ENCODE data around the gene VANGL2.

VANGL2 gene

GRCh38 chr1:160428655-160429054, 28.3 kb downstream of the VANGL2 start:
- H3K9me3 ChIP-seq (ENCODE audit: insufficient read depth, low read length): no peaks in the 10 kb centered on the region
- H3K36me3 ChIP-seq (ENCODE audit: insufficient read depth, insufficient read length, low read length): peaks cover 47% of the 10 kb centered on the region
- no peaks in the 10 kb centered on the region for H3K27me3 ChIP-seq (ENCODE audit: insufficient read depth, insufficient read length)
- no peaks in the 10 kb centered on the region for H3K4me1 ChIP-seq (ENCODE audit: insufficient read depth, insufficient read length)
- no peak for TF ChIP-seq ZNF274 (IDR thresholded peaks at IDR 0.05; ENCODE audit: low read depth, low read length)
- no peak for TF ChIP-seq YY1 (IDR thresholded peaks at IDR 0.05; ENCODE audit: insufficient read depth, insufficient read length)
- no peak for TF ChIP-seq SUZ12 (IDR thresholded peaks at IDR 0.05; ENCODE audit: extremely low read depth, insufficient read depth, insufficient read length)
- no peak overlapping the region for H3K4me3 ChIP-seq (ENCODE audit: insufficient read length, low read depth)
- peak; percentile 38 for DNase-seq (ENCODE audit: low read depth, low spot score)
- no peak overlapping the region for H3K9ac ChIP-seq (ENCODE audit: insufficient read length, low read depth)

DNA sequence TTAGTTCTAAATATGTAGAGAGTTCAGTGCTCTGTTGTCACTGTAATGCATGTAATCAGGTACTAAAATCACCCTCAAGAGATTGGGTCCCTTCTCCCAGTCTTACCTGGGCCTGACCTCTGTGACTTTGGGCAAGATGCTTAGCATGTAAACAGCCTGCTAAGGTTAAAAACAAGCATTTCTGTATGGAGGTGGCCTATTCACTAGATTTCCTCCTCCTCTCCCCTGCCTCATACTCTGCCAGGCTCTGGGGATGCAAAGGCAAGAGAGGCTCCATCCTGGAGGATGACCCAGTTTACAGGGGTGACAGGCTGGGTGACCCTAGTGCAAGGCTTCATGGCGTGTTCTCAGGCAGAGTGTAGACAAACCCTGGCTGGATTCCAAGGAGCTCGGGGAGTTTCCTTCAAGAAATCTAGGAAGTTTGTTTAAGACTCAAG, 28.8 kb downstream of the VANGL2 start:
- Histone ChIP-seq H3K4me1 (ENCODE audit: insufficient read depth, insufficient read length) (no peaks in the 10 kb centered on the region), H3K4me3 (ENCODE audit: insufficient read length, low read depth) (no peak overlapping the region), H3K9ac (ENCODE audit: insufficient read length, low read depth) (no peak overlapping the region), H3K36me3 (ENCODE audit: insufficient read depth, insufficient read length, low read length) (peaks cover 42% of the 10 kb centered on the region), H3K27me3 (ENCODE audit: insufficient read depth, insufficient read length) (no peaks in the 10 kb centered on the region), H3K9me3 (ENCODE audit: insufficient read depth, low read length) (no peaks in the 10 kb centered on the region)
- TF ChIP-seq ZNF274 (IDR thresholded peaks at IDR 0.05; ENCODE audit: low read depth, low read length): no peak
- TF ChIP-seq YY1 (IDR thresholded peaks at IDR 0.05; ENCODE audit: insufficient read depth, insufficient read length): no peak
- no peak for TF ChIP-seq SUZ12 (IDR thresholded peaks at IDR 0.05; ENCODE audit: extremely low read depth, insufficient read depth, insufficient read length)
- no peak for DNase-seq (ENCODE audit: low read depth, low spot score)

DNA sequence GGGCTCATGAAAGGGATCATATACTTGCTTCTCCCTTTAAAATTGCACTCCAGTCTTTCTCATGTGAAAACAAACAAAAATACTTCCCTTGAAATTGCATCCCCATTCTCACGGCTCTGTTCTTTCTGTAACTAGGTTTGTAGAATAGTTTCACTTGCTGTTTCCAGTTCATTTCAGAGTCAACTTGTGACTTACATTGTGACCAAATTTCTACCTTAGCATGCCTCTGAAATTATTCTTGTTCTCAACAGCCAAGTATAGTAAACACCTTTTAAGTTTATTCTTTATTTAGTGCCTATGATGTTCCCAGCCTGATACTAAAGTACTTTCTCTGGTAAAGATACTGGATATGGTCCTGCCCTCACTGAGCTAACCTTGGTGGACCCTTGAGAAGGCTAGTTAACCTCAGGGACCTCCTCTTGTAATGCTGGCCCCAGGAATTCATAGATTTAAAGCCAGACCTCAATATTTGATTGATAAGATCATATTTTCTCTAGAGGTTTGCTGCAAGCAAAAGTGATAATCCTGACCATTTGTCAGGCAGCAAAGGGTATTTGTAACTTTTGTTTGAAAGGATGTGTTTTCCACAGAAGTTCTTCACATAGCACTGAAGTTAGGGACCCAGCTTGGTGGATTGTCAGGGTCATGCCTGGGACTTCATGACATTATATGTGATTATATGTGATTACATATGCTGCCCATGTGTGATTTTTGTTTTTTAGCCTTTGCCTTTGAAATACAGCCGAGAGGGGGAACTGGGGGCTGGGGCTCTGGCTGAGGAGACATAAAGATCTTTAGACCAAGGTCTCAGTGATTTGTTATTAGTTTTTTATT, 29.6 kb downstream of the VANGL2 start:
- Histone ChIP-seq H3K9me3 (ENCODE audit: insufficient read depth, low read length) (no peaks in the 10 kb centered on the region), H3K4me3 (ENCODE audit: insufficient read length, low read depth) (no peak overlapping the region), H3K36me3 (ENCODE audit: insufficient read depth, insufficient read length, low read length) (peaks cover 34% of the 10 kb centered on the region), H3K9ac (ENCODE audit: insufficient read length, low read depth) (no peak overlapping the region), H3K4me1 (ENCODE audit: insufficient read depth, insufficient read length) (no peaks in the 10 kb centered on the region), H3K27me3 (ENCODE audit: insufficient read depth, insufficient read length) (no peaks in the 10 kb centered on the region)
- TF ChIP-seq YY1 (IDR thresholded peaks at IDR 0.05; ENCODE audit: insufficient read depth, insufficient read length): no peak
- TF ChIP-seq SUZ12 (IDR thresholded peaks at IDR 0.05; ENCODE audit: extremely low read depth, insufficient read depth, insufficient read length): no peak
- no peak for TF ChIP-seq ZNF274 (IDR thresholded peaks at IDR 0.05; ENCODE audit: low read depth, low read length)
- DNase-seq (ENCODE audit: low read depth, low spot score): no peak

DNA sequence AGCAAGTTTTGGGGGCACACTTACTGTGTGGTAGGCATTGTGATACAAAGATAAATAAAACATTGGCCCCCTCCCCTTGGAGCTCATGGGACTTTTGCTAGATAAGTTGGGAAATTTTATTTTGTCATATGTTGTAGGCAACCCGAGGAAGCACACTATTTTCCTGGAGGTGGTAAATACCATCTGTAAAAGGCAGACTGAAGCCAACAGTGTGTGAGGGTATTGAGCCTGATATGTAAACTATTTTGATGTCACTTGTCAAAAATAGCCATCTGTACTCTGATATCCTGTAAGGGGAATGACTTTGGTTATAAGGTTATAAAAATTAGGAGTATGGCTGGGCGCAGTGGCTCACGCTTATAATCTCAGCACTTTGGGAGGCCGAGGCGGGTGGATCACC, 30.6 kb downstream of the VANGL2 start:
- Histone ChIP-seq H3K27me3 (ENCODE audit: insufficient read depth, insufficient read length) (no peaks in the 10 kb centered on the region), H3K9me3 (ENCODE audit: insufficient read depth, low read length) (no peaks in the 10 kb centered on the region), H3K4me1 (ENCODE audit: insufficient read depth, insufficient read length) (no peaks in the 10 kb centered on the region), H3K9ac (ENCODE audit: insufficient read length, low read depth) (no peak overlapping the region), H3K36me3 (ENCODE audit: insufficient read depth, insufficient read length, low read length) (peaks cover 24% of the 10 kb centered on the region), H3K4me3 (ENCODE audit: insufficient read length, low read depth) (no peak overlapping the region)
- TF ChIP-seq ZNF274 (IDR thresholded peaks at IDR 0.05; ENCODE audit: low read depth, low read length): no peak
- no peak for TF ChIP-seq SUZ12 (IDR thresholded peaks at IDR 0.05; ENCODE audit: extremely low read depth, insufficient read depth, insufficient read length)
- TF ChIP-seq YY1 (IDR thresholded peaks at IDR 0.05; ENCODE audit: insufficient read depth, insufficient read length): no peak
- DNase-seq (ENCODE audit: low read depth, low spot score): no peak

- Histone ChIP-seq H3K4me3 (ENCODE audit: insufficient read length, low read depth) (no peak overlapping the region), H3K4me1 (ENCODE audit: insufficient read depth, insufficient read length) (no peaks in the 10 kb centered on the region), H3K36me3 (ENCODE audit: insufficient read depth, insufficient read length, low read length) (peaks cover 19% of the 10 kb centered on the region), H3K9ac (ENCODE audit: insufficient read length, low read depth) (no peak overlapping the region), H3K27me3 (ENCODE audit: insufficient read depth, insufficient read length) (no peaks in the 10 kb centered on the region), H3K9me3 (ENCODE audit: insufficient read depth, low read length) (no peaks in the 10 kb centered on the region)
- no peak for TF ChIP-seq SUZ12 (IDR thresholded peaks at IDR 0.05; ENCODE audit: extremely low read depth, insufficient read depth, insufficient read length)
- no peak for TF ChIP-seq ZNF274 (IDR thresholded peaks at IDR 0.05; ENCODE audit: low read depth, low read length)
- no peak for TF ChIP-seq YY1 (IDR thresholded peaks at IDR 0.05; ENCODE audit: insufficient read depth, insufficient read length)
- no peak for DNase-seq (ENCODE audit: low read depth, low spot score)
Measured at GRCh38 chr1:160431571-160431970, 31.2 kb downstream of the VANGL2 start.

DNA sequence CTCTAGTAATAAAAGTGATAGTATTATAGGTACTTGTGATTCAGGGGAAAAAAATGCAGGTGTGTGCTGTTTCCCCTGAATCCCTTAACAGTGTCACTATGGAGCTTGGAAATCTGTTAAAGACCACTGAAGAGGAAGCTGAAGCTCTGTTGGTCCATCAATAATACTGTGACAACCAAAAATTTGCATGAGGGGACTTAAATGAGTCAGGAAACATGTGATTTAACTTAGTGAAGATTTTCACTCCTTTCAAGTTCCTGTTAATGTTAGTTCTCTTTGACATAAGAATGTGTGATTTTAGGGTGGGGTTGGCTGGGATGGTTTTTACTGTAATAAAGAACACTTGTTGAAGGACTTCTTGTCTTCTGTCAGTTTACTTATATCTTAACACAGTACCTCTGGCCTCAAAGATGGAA, 32.0 kb downstream of the VANGL2 start:
- Histone ChIP-seq H3K4me3 (ENCODE audit: insufficient read length, low read depth) (no peak overlapping the region), H3K4me1 (ENCODE audit: insufficient read depth, insufficient read length) (no peaks in the 10 kb centered on the region), H3K36me3 (ENCODE audit: insufficient read depth, insufficient read length, low read length) (peaks cover 12% of the 10 kb centered on the region), H3K9ac (ENCODE audit: insufficient read length, low read depth) (no peak overlapping the region), H3K27me3 (ENCODE audit: insufficient read depth, insufficient read length) (no peaks in the 10 kb centered on the region), H3K9me3 (ENCODE audit: insufficient read depth, low read length) (no peaks in the 10 kb centered on the region)
- no peak for TF ChIP-seq SUZ12 (IDR thresholded peaks at IDR 0.05; ENCODE audit: extremely low read depth, insufficient read depth, insufficient read length)
- TF ChIP-seq ZNF274 (IDR thresholded peaks at IDR 0.05; ENCODE audit: low read depth, low read length): no peak
- TF ChIP-seq YY1 (IDR thresholded peaks at IDR 0.05; ENCODE audit: insufficient read depth, insufficient read length): no peak
- DNase-seq (ENCODE audit: low read depth, low spot score): no peak

- TF ChIP-seq SUZ12 (IDR thresholded peaks at IDR 0.05; ENCODE audit: extremely low read depth, insufficient read depth, insufficient read length) (no peak), YY1 (IDR thresholded peaks at IDR 0.05; ENCODE audit: insufficient read depth, insufficient read length) (no peak), ZNF274 (IDR thresholded peaks at IDR 0.05; ENCODE audit: low read depth, low read length) (no peak)
- no peaks in the 10 kb centered on the region for H3K36me3 ChIP-seq (ENCODE audit: insufficient read depth, insufficient read length, low read length)
- no peaks in the 10 kb centered on the region for H3K4me1 ChIP-seq (ENCODE audit: insufficient read depth, insufficient read length)
- no peak overlapping the region for H3K9ac ChIP-seq (ENCODE audit: insufficient read length, low read depth)
- no peak overlapping the region for H3K4me3 ChIP-seq (ENCODE audit: insufficient read length, low read depth)
- DNase-seq (ENCODE audit: low read depth, low spot score): no peak
- H3K9me3 ChIP-seq (ENCODE audit: insufficient read depth, low read length): no peaks in the 10 kb centered on the region
- H3K27me3 ChIP-seq (ENCODE audit: insufficient read depth, insufficient read length): no peaks in the 10 kb centered on the region
Measured at GRCh38 chr1:160436966-160437365, 36.6 kb downstream of the VANGL2 start.
